ENCODE results near the gene WSB1. TPM values are rescaled to one million over a fixed set of nuclear protein-coding genes. Genes with fewer than 3 reads are reported as not detected.

WSB1 gene
- total and polyA plus RNA-seq, 10 donors, result 54.7 to 641 (median 408) TPM

DNA sequence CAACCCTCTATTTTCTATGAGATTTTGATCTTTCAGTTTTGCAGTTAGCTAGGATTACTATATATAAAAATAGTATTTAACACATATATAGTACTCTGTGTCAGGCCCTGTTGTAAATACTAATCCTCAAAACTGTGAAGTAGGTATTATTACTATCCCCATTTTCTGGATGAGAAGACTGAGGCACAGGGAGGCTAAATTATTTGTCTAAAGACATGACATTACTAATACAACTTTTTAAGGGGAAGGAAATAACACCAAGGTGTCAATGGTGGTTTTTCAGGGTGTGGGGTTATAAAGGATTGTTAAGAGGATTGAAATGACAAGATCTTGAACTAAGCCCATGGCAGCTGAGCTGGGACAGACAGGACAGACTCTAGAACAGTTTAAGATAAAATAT lies 4.1 kb upstream of the WSB1 start:
- Histone ChIP-seq H3K36me3 (no peaks in the 10 kb centered on the region), H3K4me3 (no peak overlapping the region), H3K4me1 (peaks cover 7 to 27% (median 21%) of the 10 kb centered on the region in 6 donors), H3K9me3 (no peaks in the 10 kb centered on the region), H3K27me3 (replicated peaks in 1 of 7) (no peaks in the 10 kb centered on the region), H3K27ac (no peak overlapping the region)
- intact Hi-C loops (cut with DNase I; ENCODE audit: low total_unique reads), result loop anchor here (5.0 kb wide), 1 partner anchor 43 kb away; no protein-coding TSS in a partner anchor
- TF ChIP-seq POLR2AphosphoS5 (IDR thresholded peaks at IDR 0.05), result no peak
- TF ChIP-seq POLR2A (IDR thresholded peaks at IDR 0.05), result no peak
- TF ChIP-seq, protein P1, sequence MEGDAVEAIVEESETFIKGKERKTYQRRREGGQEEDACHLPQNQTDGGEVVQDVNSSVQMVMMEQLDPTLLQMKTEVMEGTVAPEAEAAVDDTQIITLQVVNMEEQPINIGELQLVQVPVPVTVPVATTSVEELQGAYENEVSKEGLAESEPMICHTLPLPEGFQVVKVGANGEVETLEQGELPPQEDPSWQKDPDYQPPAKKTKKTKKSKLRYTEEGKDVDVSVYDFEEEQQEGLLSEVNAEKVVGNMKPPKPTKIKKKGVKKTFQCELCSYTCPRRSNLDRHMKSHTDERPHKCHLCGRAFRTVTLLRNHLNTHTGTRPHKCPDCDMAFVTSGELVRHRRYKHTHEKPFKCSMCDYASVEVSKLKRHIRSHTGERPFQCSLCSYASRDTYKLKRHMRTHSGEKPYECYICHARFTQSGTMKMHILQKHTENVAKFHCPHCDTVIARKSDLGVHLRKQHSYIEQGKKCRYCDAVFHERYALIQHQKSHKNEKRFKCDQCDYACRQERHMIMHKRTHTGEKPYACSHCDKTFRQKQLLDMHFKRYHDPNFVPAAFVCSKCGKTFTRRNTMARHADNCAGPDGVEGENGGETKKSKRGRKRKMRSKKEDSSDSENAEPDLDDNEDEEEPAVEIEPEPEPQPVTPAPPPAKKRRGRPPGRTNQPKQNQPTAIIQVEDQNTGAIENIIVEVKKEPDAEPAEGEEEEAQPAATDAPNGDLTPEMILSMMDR (IDR thresholded peaks at IDR 0.05 in 8 of 11, conservative IDR thresholded peaks at IDR 0.05 in 3 of 11), result no peak
- DNase-seq, result no peak

- H3K4me1 ChIP-seq, result peaks cover 6 to 26% (median 16%) of the 10 kb centered on the region in 6 donors
- intact Hi-C loops (cut with DNase I; ENCODE audit: low total_unique reads), result loop anchor here (5.0 kb wide), 1 partner anchor 44 kb away; no protein-coding TSS in a partner anchor
- no peaks in the 10 kb centered on the region for H3K36me3 ChIP-seq
- 91 to 97% (median 95%) methylated on average over 3 of the region's 3 CpGs for WGBS, 5 donors
- DNase-seq, result no peak
- H3K27ac ChIP-seq, result no peak overlapping the region
- H3K4me3 ChIP-seq, result no peak overlapping the region
- TF ChIP-seq POLR2AphosphoS5 (IDR thresholded peaks at IDR 0.05) (no peak), POLR2A (IDR thresholded peaks at IDR 0.05) (no peak)
- TF ChIP-seq, protein P1 (IDR thresholded peaks at IDR 0.05 in 8 of 11, conservative IDR thresholded peaks at IDR 0.05 in 3 of 11), result no peak
- no peaks in the 10 kb centered on the region for H3K9me3 ChIP-seq
- no peaks in the 10 kb centered on the region for H3K27me3 ChIP-seq (replicated peaks in 1 of 7)
These were observed 2.9 kb upstream of the WSB1 start for GRCh38 chr17:27290916-27291598.

DNA sequence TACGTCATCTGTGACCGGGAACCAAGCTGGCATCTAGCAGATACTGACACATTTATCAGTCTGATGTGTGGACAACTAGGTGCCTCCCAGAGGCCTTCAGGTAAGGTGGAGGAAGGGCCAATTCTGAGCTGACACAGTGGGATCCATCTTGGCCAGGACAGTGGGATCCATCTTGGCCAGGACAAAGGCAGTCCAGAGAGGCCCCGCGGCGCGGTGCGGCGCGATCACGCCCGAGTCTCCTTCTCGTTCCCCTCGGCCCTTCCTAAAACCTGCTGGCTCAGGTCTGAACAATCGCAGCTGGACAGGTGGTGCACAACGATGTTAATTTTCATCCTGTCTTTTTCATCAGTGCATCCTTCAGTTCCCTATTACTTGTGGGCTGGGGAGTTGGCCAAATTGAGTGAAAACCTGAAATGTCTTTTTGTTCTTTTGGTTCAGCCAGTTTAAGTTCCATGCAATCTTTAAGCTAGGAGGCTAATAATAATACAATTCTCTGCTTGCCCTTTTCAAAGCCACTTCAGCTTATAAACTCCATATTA lies 486 bp upstream of the WSB1 start:
- peak overlapping the region in 6 of 8 donors; percentile 67 to 97 (median 74) for H3K4me3 ChIP-seq
- TF ChIP-seq POLR2AphosphoS5 (IDR thresholded peaks at IDR 0.05) (no peak), POLR2A (IDR thresholded peaks at IDR 0.05) (no peak)
- TF ChIP-seq, protein P1 (IDR thresholded peaks at IDR 0.05 in 8 of 11, conservative IDR thresholded peaks at IDR 0.05 in 3 of 11), result no peak
- WGBS, 5 donors, result 88 to 91% (median 90%) methylated on average over 15 of the region's 15 CpGs
- H3K27me3 ChIP-seq (replicated peaks in 1 of 7), result no peaks in the 10 kb centered on the region
- peaks cover 19 to 48% (median 39%) of the 10 kb centered on the region in 6 donors for H3K4me1 ChIP-seq
- H3K36me3 ChIP-seq, result peaks cover 0 to 9% (median 0%) of the 10 kb centered on the region in 6 donors
- H3K9me3 ChIP-seq, result no peaks in the 10 kb centered on the region
- H3K27ac ChIP-seq, result peak overlapping the region; percentile 99 to 100 (median 100)
- intact Hi-C loops (cut with DNase I; ENCODE audit: low total_unique reads), result loop anchor here (5.0 kb wide), 1 partner anchor 46 kb away; no protein-coding TSS in a partner anchor
- DNase-seq, result peak; percentile 89

Measured in spleen (tissue), 11 donors.